Heart left ventricle (tissue), 16 donors: ENCODE measurements around the gene MGAT5. TPM values are rescaled to one million over a fixed set of nuclear protein-coding genes. Genes with fewer than 3 reads are reported as not detected.

Experiments used
- ATAC-seq, 4 donors: fragments of 200-7000 bp; cut with Tn5 transposase; one replicate each; pipeline ENCODE4 v1.9.1; 2020 to 2022; ENCODE audit warnings: moderate library complexity in 4 of 4, mild to moderate bottlenecking in 3 of 4, moderate number of reproducible peaks in 1 of 4
- DNase-seq, 5 donors: peaks; one replicate each; pipeline ENCODE4 v3.0.0-alpha.2; 2020
- H3K27ac ChIP-seq, 12 donors: fragments of 200-600 bp; sonication (generic) in 4 of 12; one replicate each; pipeline versions ENCODE4 v1.5.0 to v1.8.0; 2016 to 2022; ENCODE audit warnings: mild to moderate bottlenecking in 2 of 12
- H3K27me3 ChIP-seq, 9 donors: fragments of 200-600 bp; sonication (generic) in 2 of 9; one replicate each; pipeline versions ENCODE4 v1.5.1 to v1.8.0; 2016 to 2022; ENCODE audit warnings: mild to moderate bottlenecking in 3 of 9
- H3K36me3 ChIP-seq, 9 donors: fragments of 200-600 bp; sonication (generic) in 2 of 9; one replicate each; pipeline versions ENCODE4 v1.5.0 to v1.8.0; 2018 to 2022; ENCODE audit warnings: mild to moderate bottlenecking in 2 of 9
- H3K4me1 ChIP-seq, 12 donors: fragments of 200-600 bp; sonication (generic) in 4 of 12; one replicate each; pipeline versions ENCODE4 v1.5.0 to v1.8.0; 2016 to 2022; ENCODE audit warnings: mild to moderate bottlenecking in 3 of 12
- H3K4me3 ChIP-seq, 12 donors: fragments of 200-600 bp; sonication (generic) in 4 of 12; one replicate each; pipeline versions ENCODE4 v1.5.0 to v1.8.0; 2017 to 2022; ENCODE audit warnings: mild to moderate bottlenecking in 9 of 12, moderate library complexity in 4 of 12
- H3K9me3 ChIP-seq, 12 donors: fragments of 200-600 bp; sonication (generic) in 4 of 12; one replicate each; pipeline versions ENCODE4 v1.5.0 to v1.8.0; 2016 to 2022; ENCODE audit warnings: mild to moderate bottlenecking in 1 of 12
- POLR2A ChIP-seq, 2 donors: fragments of 450-650 bp; IDR thresholded peaks; one replicate each; pipeline ENCODE4 v1.6.1; 2017; ENCODE audit warnings: antibody characterized with exemption in 2 of 2, mild to moderate bottlenecking in 2 of 2, moderate library complexity in 2 of 2
- WGBS, 4 donors: extraction: QIAGEN DNeasy Blood & Tissue Kit in 2 of 4; methylation state at CpG; one replicate each; pipeline versions ENCODE4 v1.1.5 to v1.1.7; 2013 to 2018; 5-methylcytosine and 5-hydroxymethylcytosine counted together
- intact Hi-C, 10 donors: fragments of 100-400 bp; cut with DNase I; formaldehyde crosslinking; loops; one replicate each; pipeline versions ENCODE4 v1.11.1 to v1.14.2; 2022
- polyA plus RNA-seq, 2 donors: library from polyadenylated mRNA; stranded (reverse); fragments of 200-250 nt; gene quantifications; one replicate each; pipeline ENCODE4 v1.2.3, GENCODE V29; 2013
- total RNA-seq, 9 donors: library from RNA; depleted of rRNA in 2 of 9; stranded (reverse); fragments of >200 nt in 2 of 9; fragmentation: NEBNext Ultra II Directional in 3 of 9; extraction: Animal tissue kit (Norgen Biotek cat#: 25700) in 3 of 9; gene quantifications; one replicate each; pipeline versions ENCODE4 v1.1.0 to v1.2.4, GENCODE V29; 2016 to 2023
- TF ChIP-seq, protein P1 (sequence below), 12 donors: fragments of 200-600 bp; sonication (generic) in 4 of 12; IDR thresholded peaks; one replicate each; pipeline versions ENCODE4 v1.5.0 to v1.8.0; 2018 to 2022; ENCODE audit warnings: antibody characterized with exemption in 12 of 12, mild to moderate bottlenecking in 5 of 12
- donor health status: ischemic (EF 13 %, LVEDD 7.1; RV severe dilation, severe dysfunction).
- donor health status: healthy with polysubstance abuse.
- donor health status: DM: no; HTN: yes; CAD: no.
- donor health status: DM: no; HTN: no; CAD: no.
- donor health status: ischemic (EF 25% LVEDD 6.9; RV normal size, moderate dysfunction).
- donor health status: ischemic (EF 25% LVEDD 5.7; RV mildly dilated, moderate dysfunction).
- donor health status: healthy.
- donor health status: DM: yes; HTN: yes; CAD: no.
- donor health status: ischemic (EF 35%, LVEDD 5.7; RV mildly dilated, moderate dysfunction).
- donor health status: nonischemic (EF 11% LVEDD 7.7; RV severe dilation, severe dysfunction).
- donor health status: DM: yes; HTN: yes; CAD: no.
- donor health status: PGD.
- donor health status: ischemic (EF 29% LVEDD 5.4; RV normal size, mild dysfunction).
- donor health status: nonischemic (EF 23%, LVEDD 6.1; RV moderate dilation, normal function).

MGAT5 gene
- total and polyA plus RNA-seq, 11 donors = 9.7 to 116 (median 79.3) TPM

DNA sequence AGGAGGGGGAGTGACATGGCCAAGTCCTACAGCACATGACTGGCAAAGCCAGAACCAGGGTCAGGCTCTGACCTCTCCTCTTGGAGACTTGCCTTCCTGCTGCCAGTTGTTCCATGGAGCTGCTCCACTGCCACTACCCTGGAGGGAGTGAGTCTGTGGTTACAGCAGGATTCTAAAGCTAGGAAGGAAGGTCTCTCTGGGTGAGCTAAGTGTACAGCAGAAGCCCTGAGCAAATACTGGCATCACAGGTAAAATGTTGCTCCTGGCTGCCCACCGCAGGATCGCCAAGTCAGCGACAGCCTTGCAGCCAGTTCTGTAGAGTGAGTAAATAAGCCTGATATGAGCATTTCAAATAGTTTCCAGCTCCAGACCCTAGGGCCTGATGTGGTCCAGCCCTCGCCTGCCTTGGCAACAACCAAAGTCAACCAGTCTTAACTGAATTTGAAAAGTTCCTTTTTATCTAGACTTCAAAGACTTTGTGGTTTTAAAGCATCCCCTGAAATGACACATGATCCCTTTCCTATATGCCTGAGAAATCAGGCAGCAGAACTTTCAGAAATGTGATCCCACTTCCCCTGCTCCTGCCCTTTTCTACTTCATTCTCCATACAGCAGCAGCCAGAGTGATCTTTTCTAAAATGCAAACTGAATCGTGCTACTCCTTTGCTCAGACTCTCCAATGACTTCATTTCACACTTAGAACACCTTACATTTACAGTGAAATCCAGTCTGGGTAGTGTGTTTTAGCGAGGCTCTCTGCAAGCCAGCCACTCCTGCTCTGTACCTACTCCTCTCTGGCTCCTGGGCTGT lies 114.3 kb downstream of the MGAT5 start:
- Histone ChIP-seq H3K4me1 (peaks cover 0 to 77% (median 54%) of the 10 kb centered on the region in 12 donors), H3K36me3 (peaks cover 0 to 32% (median 3%) of the 10 kb centered on the region in 9 donors), H3K4me3 (no peak overlapping the region), H3K9me3 (no peaks in the 10 kb centered on the region), H3K27me3 (no peaks in the 10 kb centered on the region), H3K27ac (peak overlapping the region in 8 of 12 donors; percentile 8 to 64 (median 46))
- DNase-seq (no peak), ATAC-seq (peak in 3 of 4 donors; percentile 21 to 47 (median 21))
- 80 to 90% (median 83%) methylated on average over 6 of the region's 6 CpGs for WGBS, 4 donors
- intact Hi-C loops = loop anchor here in 1 of 10 donors (10.0 kb wide), 1 partner anchor 93 kb away; no protein-coding TSS in a partner anchor
- no peak for TF ChIP-seq POLR2A (IDR thresholded peaks at IDR 0.05)
- TF ChIP-seq, protein P1, sequence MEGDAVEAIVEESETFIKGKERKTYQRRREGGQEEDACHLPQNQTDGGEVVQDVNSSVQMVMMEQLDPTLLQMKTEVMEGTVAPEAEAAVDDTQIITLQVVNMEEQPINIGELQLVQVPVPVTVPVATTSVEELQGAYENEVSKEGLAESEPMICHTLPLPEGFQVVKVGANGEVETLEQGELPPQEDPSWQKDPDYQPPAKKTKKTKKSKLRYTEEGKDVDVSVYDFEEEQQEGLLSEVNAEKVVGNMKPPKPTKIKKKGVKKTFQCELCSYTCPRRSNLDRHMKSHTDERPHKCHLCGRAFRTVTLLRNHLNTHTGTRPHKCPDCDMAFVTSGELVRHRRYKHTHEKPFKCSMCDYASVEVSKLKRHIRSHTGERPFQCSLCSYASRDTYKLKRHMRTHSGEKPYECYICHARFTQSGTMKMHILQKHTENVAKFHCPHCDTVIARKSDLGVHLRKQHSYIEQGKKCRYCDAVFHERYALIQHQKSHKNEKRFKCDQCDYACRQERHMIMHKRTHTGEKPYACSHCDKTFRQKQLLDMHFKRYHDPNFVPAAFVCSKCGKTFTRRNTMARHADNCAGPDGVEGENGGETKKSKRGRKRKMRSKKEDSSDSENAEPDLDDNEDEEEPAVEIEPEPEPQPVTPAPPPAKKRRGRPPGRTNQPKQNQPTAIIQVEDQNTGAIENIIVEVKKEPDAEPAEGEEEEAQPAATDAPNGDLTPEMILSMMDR (IDR thresholded peaks at IDR 0.05) = no peak

DNA sequence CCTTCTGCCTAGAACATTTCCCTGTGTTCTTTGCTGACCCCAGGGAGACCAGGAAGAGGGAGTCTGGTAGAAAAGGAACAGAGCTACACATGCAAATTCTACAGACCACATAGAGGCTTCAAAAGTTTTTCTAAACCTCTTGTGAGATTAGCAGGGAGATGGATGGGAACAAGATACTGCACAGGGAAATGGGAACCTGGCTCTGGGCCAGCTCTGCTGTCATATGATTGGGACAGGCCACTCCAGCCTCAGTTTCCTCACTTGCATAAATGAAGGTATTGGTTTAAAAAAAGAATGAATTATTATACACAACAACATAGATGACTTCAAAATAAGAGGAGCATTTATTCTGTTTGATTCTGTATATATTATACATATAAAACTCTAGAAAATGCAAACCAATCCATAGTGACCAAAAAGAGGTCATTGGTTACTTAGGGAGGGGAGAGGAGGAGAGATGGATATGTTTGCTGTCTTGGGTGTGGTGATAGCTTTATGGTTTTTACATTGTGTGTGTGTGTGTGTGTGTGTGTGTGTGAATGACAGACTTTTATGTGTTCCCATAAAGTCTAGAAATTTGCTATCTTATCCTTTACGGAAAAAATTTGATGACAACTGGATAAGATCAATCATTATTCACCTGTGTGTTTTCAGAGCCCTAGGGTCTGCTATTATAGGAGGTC lies 115.5 kb downstream of the MGAT5 start:
- H3K27ac ChIP-seq = no peak overlapping the region
- no peak for TF ChIP-seq POLR2A (IDR thresholded peaks at IDR 0.05)
- TF ChIP-seq, protein P1 (IDR thresholded peaks at IDR 0.05) = no peak
- ATAC-seq (no peak), DNase-seq (no peak)
- H3K36me3 ChIP-seq = peaks cover 0 to 27% (median 0%) of the 10 kb centered on the region in 9 donors
- intact Hi-C loops = loop anchor here in 1 of 10 donors (10.0 kb wide), 1 partner anchor 95 kb away; no protein-coding TSS in a partner anchor
- H3K27me3 ChIP-seq = no peaks in the 10 kb centered on the region
- H3K4me3 ChIP-seq = no peak overlapping the region
- no peaks in the 10 kb centered on the region for H3K9me3 ChIP-seq
- 74 to 94% (median 85%) methylated on average over 1 of the region's 1 CpG for WGBS, 4 donors
- peaks cover 0 to 85% (median 63%) of the 10 kb centered on the region in 12 donors for H3K4me1 ChIP-seq

DNA sequence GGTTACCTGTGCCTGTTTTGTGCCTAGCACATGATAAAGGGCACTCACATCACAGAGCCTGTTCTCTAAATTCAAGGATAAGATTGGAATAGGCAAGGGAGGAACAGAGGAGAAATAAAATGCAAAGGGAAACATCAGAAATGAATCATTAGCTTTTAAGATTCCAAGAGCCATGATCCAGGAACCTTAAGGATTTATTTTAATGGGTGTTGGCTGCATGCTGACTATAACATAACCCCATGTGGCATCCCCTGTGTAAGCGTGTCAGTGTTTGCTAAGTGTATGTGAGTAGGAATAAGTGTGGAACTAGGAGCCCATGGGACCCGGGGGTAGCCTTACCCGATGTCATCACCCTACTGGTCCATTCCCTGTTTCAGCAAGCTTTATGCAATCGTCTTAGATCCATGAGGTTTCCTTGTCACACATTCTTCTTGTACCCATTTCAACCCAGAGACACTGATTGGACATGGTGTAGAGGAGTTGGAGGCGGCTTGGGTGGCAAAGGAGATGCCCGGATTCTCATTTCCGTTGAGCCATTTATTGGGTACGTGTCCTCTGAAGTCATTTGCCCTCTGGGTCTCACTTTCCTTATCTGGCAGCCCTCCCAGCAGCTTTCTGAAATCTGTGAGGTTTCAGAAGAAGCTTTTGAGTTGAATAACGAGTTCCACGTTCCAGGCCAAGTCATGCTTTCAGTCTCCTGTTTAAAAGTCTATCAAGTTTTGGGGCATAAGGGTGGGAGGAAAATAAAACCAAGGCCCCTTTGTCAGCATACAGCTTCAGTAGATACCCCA lies 117.0 kb downstream of the MGAT5 start:
- Histone ChIP-seq H3K9me3 (no peaks in the 10 kb centered on the region), H3K36me3 (peaks cover 0 to 26% (median 0%) of the 10 kb centered on the region in 9 donors), H3K27ac (peak overlapping the region in 3 of 12 donors; percentile 13 to 43 (median 33)), H3K27me3 (no peaks in the 10 kb centered on the region), H3K4me1 (peaks cover 0 to 83% (median 63%) of the 10 kb centered on the region in 12 donors), H3K4me3 (no peak overlapping the region)
- 75 to 83% (median 79%) methylated on average over 10 of the region's 10 CpGs for WGBS, 4 donors
- intact Hi-C loops = loop anchor here in 1 of 10 donors (10.0 kb wide), 1 partner anchor 74 kb away; no protein-coding TSS in a partner anchor
- DNase-seq (no peak), ATAC-seq (no peak)
- TF ChIP-seq, protein P1 (IDR thresholded peaks at IDR 0.05) = no peak
- TF ChIP-seq POLR2A (IDR thresholded peaks at IDR 0.05) = no peak
